LNCAP (cell line): Measurements from ENCODE around the gene ANXA6.

Experiments used
- TF ChIP-seq, protein P1 (sequence below): fragments of 450-650 bp; IDR thresholded peaks from 2 replicates; pipeline ENCODE4 v1.5.1; 2017; ENCODE audit warnings: mild to moderate bottlenecking

Gene ANXA6

DNA sequence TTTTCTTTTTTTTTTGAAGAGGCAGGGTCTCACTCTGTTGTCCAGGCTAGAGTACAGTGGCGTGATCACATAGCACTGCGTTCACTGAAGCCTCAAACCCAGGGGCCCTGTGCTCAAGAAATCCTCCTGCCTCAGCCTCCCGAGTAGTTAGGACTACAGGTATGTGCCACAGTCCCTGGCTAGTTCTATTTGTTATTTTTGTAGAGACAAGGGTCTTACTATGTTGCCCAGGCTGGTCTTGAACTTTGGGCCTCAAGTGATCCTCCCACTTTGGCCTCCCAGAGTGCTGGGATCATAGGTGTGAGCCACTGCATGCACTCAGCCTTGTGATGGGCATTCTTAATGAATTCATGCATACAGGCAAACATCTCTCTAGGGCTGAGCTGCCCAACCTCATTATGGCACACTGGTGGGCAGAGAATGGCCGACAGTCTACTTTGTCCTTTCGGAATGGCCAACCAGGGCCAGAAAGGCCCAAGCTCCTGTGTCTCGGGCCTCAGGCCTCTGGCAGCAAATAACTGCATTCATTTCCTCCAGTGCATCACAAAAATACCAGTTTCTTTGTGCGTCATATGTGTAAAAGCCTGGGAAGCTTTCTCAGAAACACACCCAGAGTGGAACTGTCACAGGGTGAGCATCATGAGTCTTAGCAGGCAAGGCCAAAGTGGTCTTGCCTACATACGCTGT, 27.2 kb downstream of the ANXA6 start:
- TF ChIP-seq, protein P1, sequence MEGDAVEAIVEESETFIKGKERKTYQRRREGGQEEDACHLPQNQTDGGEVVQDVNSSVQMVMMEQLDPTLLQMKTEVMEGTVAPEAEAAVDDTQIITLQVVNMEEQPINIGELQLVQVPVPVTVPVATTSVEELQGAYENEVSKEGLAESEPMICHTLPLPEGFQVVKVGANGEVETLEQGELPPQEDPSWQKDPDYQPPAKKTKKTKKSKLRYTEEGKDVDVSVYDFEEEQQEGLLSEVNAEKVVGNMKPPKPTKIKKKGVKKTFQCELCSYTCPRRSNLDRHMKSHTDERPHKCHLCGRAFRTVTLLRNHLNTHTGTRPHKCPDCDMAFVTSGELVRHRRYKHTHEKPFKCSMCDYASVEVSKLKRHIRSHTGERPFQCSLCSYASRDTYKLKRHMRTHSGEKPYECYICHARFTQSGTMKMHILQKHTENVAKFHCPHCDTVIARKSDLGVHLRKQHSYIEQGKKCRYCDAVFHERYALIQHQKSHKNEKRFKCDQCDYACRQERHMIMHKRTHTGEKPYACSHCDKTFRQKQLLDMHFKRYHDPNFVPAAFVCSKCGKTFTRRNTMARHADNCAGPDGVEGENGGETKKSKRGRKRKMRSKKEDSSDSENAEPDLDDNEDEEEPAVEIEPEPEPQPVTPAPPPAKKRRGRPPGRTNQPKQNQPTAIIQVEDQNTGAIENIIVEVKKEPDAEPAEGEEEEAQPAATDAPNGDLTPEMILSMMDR = no peak

DNA sequence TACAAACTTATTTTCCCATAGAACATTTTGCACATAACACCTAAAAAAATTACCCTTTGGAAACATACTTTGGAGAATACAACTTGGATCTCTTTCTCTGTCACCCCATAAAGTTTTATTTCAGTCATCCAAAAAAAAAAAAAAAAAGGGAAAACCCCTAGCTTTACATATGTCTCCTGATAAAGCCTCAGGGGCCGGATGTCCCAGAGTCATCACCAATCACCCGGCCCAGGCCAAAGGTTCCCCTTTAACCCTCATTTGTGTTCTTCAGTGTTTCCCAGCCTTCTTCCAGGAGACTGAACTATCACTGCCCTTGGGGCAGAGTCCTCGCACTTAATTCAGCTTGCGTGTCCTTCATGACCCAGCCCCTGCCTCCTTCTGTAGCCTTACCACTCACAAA, 28.8 kb downstream of the ANXA6 start:
- TF ChIP-seq, protein P1 = no peak

DNA sequence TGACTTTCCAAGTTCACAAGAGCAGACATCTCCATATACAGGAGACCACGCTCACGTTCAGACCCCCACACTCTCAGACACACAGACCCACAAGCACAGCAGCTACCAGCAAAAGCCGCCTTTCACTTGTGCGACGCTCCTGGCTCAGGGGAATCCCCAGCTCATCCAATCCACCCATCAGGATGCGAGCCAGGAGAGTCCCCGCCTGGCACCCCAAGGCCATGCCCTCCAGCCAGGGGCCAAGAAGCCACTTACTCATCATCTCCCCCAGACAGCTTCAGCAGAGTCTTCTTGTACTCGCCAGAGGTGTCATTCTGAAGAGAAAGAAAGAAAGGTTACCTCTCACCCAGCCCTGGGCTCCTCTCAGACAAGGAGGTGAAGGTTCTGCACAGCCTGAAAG, 29.7 kb downstream of the ANXA6 start:
- TF ChIP-seq, protein P1 = no peak

DNA sequence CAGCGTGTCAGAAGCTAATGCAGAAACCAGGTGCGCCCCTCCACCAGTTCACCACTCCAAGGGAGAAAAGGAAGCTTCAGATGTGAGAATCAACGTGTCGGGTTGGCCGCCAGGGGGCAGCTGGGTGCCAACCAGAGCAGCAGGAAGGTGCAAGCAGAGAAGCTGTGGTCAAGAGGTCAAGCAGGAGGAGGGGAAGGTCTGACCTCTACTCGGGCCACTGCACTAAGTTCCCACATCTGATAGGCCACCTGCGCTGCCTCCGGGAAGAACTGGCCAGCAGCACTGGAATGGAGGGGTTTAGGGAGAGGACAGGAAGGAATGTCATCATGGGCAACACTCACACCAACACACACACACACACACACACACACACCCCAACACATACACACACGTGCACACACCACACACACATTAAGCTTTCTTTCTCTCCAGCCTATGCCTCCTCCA, 31.4 kb downstream of the ANXA6 start:
- TF ChIP-seq, protein P1 = peak; percentile 74

DNA sequence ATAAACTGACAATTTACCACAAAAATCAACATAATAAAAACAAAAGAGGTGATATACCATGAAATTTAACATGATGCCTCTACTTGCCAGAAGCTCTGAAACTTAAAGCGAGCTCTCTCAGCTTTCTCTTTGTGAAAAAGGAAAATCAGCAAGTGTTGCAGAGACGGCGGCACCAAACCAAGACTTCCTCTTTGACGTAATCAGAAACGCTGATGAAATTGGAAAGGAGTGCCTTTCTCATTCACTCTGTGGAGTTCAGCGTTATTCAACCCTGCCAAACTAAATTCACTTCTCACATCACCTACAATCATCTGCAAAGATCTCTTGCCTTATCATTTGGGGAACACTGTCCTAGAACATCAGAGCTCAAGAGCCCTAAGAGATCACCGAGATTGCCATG, 32.2 kb downstream of the ANXA6 start:
- TF ChIP-seq, protein P1 = no peak

DNA sequence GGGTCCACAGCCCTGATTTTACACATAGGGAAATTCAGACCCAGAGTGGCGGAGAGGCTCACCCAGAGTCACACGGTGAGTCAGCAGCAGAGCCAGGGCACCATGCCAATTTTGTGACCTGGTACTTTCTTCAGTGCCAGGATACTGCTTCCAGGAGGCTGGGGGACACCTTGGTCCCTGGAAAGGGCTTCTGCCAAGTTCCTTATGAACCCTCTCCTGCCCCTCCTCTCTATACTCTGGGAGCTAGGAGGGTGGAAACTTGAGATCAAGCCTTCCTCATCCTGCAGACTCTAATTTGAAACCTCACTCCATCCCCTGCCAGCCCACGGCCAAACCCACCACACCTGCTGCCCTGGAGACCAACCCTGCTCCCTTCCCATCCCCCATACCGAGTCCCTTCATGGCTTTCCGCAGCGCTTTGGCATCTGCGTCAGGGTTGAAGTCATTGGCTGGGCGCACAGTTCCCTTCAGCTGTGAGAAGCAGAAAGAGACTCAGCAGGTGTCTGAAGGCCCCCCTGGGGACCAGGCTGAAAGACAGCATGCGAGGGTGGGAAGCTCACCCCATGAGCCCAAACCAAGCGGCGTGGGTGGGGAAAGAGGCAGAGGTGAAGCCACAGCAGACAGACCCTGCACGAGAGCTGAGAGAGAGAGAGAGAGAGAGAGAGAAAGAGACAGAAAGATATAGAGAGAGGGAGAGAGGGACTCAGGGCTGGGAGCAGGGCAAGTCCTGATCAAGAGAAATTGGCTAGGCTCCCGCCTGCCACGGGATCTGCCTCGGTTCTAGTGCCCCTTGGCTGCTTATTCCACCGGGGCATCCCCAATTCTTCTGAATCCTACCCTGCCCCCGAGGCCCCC, 33.5 kb downstream of the ANXA6 start:
- TF ChIP-seq, protein P1 = no peak

DNA sequence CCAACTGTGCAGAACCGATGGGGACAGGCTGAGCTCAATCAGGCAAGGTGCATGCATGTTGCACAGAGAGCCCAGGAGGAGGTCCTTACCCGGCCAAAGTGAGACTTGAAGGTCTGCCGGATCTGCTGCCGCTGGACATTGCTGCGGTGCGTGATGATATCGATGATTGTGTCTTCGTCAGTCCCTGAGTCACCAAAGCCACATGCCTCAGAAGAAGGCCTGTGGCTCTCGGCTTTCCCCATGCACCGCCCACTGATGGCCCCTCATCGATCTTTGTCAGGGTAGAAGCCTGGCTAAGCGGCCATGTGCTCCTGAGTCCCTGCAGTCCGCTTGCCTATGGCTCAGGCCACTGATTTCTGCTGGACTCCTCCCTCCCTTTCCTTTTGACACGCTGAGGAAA, 34.8 kb downstream of the ANXA6 start:
- TF ChIP-seq, protein P1 = no peak
